Keratinocyte (primary cell): ENCODE results near the gene MYO10. TPM values are rescaled to one million over a fixed set of nuclear protein-coding genes. Genes with fewer than 3 reads are reported as not detected.

Experiments used
- DNase-seq: peaks from one replicate; pipeline ENCODE4 v3.0.0-alpha.2; 2011; ENCODE audit warnings: low read depth, missing footprints, low spot score
- FAIRE-seq: peaks from 2 replicates; lab custom pipeline; 2011; peaks lifted over from hg19 to GRCh38; lab: Jason Lieb, UNC
- H2AFZ ChIP-seq: 2 replicates; pipeline ENCODE4 v1.6.0; 2012; ENCODE audit warnings: low read length, control low read depth, inconsistent platforms; ENCODE audit not compliant: control insufficient read depth
- H3K27ac ChIP-seq: 2 replicates; pipeline ENCODE4 v1.5.1; 2011; ENCODE audit warnings: low read length; ENCODE audit not compliant: control insufficient read depth, insufficient read depth
- H3K27me3 ChIP-seq: 3 replicates; pipeline ENCODE4 v1.6.0; 2011; ENCODE audit warnings: low read length; ENCODE audit not compliant: control insufficient read depth, insufficient read depth; ENCODE audit errors: extremely low read depth
- H3K36me3 ChIP-seq, 2 experiments: 2 replicates in 1 of 2; 3 replicates in 1 of 2; pipeline ENCODE4 v1.5.1; 2011; ENCODE audit warnings: low read length in 2 of 2, mild to moderate bottlenecking in 1 of 2; ENCODE audit not compliant: control insufficient read depth in 2 of 2, insufficient read depth in 2 of 2; ENCODE audit errors: extremely low read depth in 1 of 2
- H3K4me1 ChIP-seq: 3 replicates; pipeline ENCODE4 v1.5.1; 2011; ENCODE audit warnings: low read length; ENCODE audit not compliant: control insufficient read depth, insufficient read depth; ENCODE audit errors: extremely low read depth
- H3K4me2 ChIP-seq: 3 replicates; pipeline ENCODE4 v1.6.0; 2011; ENCODE audit warnings: low read depth, low read length; ENCODE audit not compliant: control insufficient read depth, insufficient read depth; ENCODE audit errors: extremely low read depth
- H3K4me3 ChIP-seq, 3 experiments: fragments of 200-600 bp in 1 of 3; sonication (generic) in 1 of 3; 2 replicates in 2 of 3; 3 replicates in 1 of 3; pipeline ENCODE4 v1.5.1; 2011 to 2016; ENCODE audit warnings: low read length in 3 of 3, mild to moderate bottlenecking in 3 of 3, control low read depth in 2 of 3, inconsistent platforms in 1 of 3, low read depth in 1 of 3, mixed read lengths in 1 of 3, mixed run types in 1 of 3, moderate library complexity in 1 of 3; ENCODE audit not compliant: control insufficient read depth in 2 of 3, insufficient read depth in 2 of 3; ENCODE audit errors: extremely low read depth in 1 of 3
- H3K79me2 ChIP-seq: 2 replicates; pipeline ENCODE4 v1.6.0; 2012; ENCODE audit warnings: low read length; ENCODE audit not compliant: control insufficient read depth, insufficient read depth
- H3K9ac ChIP-seq: 3 replicates; pipeline ENCODE4 v1.6.0; 2011; ENCODE audit warnings: low read length; ENCODE audit not compliant: control insufficient read depth, insufficient read depth; ENCODE audit errors: extremely low read depth
- H3K9me1 ChIP-seq: 3 replicates; pipeline ENCODE4 v1.6.0; 2011; ENCODE audit warnings: low read length; ENCODE audit not compliant: control insufficient read depth, insufficient read depth; ENCODE audit errors: extremely low read depth
- H3K9me3 ChIP-seq: 2 replicates; pipeline ENCODE4 v1.5.1; 2012; ENCODE audit warnings: low read depth, low read length; ENCODE audit not compliant: control insufficient read depth
- H4K20me1 ChIP-seq: 3 replicates; pipeline ENCODE4 v1.6.0; 2011; ENCODE audit warnings: low read length; ENCODE audit not compliant: control insufficient read depth, insufficient read depth; ENCODE audit errors: extremely low read depth
- CTCF ChIP-seq, 3 experiments: IDR thresholded peaks in 1 of 3; conservative IDR thresholded peaks in 1 of 3; optimal IDR thresholded peaks in 1 of 3; 2 replicates in 2 of 3; 3 replicates in 1 of 3; pipeline versions ENCODE3 to v1.5.1; 2011; ENCODE audit warnings: low read length in 3 of 3, mild to moderate bottlenecking in 3 of 3, moderate library complexity in 2 of 3, control low read depth in 1 of 3, inconsistent platforms in 1 of 3; ENCODE audit not compliant: insufficient read depth in 2 of 3; ENCODE audit errors: extremely low read depth in 1 of 3
- EZH2 ChIP-seq: IDR thresholded peaks from one replicate; pipeline ENCODE4 v1.6.1; 2012; ENCODE audit warnings: inconsistent platforms, mild to moderate bottlenecking, low read length, moderate library complexity
- dilution Hi-C: fragments of 300-500 bp; cut with MboI; formaldehyde crosslinking; loops from one replicate; pipeline ENCODE4 v1.7.0; 2020; ENCODE audit warnings: low sequenced_read_pairs; ENCODE audit not compliant: extremely low pct_ligation_motif_present
- polyA plus RNA-seq, 5 experiments: library from polyadenylated mRNA; depleted of rRNA in 3 of 5; stranded (reverse) in 3 of 5; stranded (forward) in 1 of 5; unstranded in 1 of 5; fragments of >200 nt; gene quantifications; 1 replicate in 1 of 5; 2 replicates in 3 of 5; 3 replicates in 1 of 5; pipeline versions ENCODE4 v1.2.1 to v1.2.3, GENCODE V29; 2011 to 2012; ENCODE audit warnings: missing spikeins in 2 of 5, low read depth in 1 of 5, low replicate concordance in 1 of 5

MYO10 gene
- polyA plus RNA-seq, 1 donor (not counting 4 experiments of a cell fraction or from before 2014, with no cell fraction given), result 22.0 TPM

GRCh38 chr5:16849775-16850174 lies 86.3 kb downstream of the MYO10 start:
- H3K9ac ChIP-seq, result no peak overlapping the region
- DNase-seq, result no peak
- H3K4me1 ChIP-seq, result no peaks in the 10 kb centered on the region
- H3K36me3 ChIP-seq, result peaks cover 1 to 3% of the 10 kb centered on the region in 2 experiments
- TF ChIP-seq CTCF (optimal IDR thresholded peaks at IDR 0.05 in 1 of 3, IDR thresholded peaks at IDR 0.05 in 1 of 3, conservative IDR thresholded peaks at IDR 0.05 in 1 of 3; ENCODE audit: extremely low read depth in 1 of 3, insufficient read depth in 2 of 3, low read length in 3 of 3) (no peak), EZH2 (no peak)
- H3K27ac ChIP-seq, result no peak overlapping the region
- H3K79me2 ChIP-seq, result peaks cover 84% of the 10 kb centered on the region
- H4K20me1 ChIP-seq, result peaks cover 10% of the 10 kb centered on the region
- no peak for FAIRE-seq
- no peak overlapping the region for H3K4me3 ChIP-seq
- H3K4me2 ChIP-seq, result no peak overlapping the region
- no peak overlapping the region for H2AFZ ChIP-seq
- no peaks in the 10 kb centered on the region for H3K9me1 ChIP-seq
- dilution Hi-C loops, result no loop called here
- no peaks in the 10 kb centered on the region for H3K27me3 ChIP-seq
- no peaks in the 10 kb centered on the region for H3K9me3 ChIP-seq

DNA sequence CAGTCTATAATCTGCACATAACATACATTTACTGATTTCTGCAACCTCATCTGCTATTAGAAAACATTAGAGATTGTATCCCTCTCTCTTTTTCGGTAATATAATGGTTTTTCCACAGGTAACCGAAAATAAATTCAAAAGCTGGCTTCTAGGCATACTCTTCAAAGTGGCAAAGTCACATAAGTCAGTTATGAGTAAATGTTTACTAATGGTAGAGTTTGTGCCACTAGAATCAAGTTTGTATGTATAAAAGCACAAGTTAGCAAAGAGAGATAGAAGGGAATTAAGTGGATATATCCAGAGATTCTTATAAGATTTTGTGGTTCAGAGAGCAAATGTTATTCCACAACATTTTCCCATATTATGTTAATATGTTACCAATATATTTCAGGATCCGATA lies 86.9 kb downstream of the MYO10 start:
- H3K9me1 ChIP-seq, result no peaks in the 10 kb centered on the region
- DNase-seq (no peak), FAIRE-seq (no peak)
- no peak overlapping the region for H3K27ac ChIP-seq
- H3K9me3 ChIP-seq, result no peaks in the 10 kb centered on the region
- H3K27me3 ChIP-seq, result no peaks in the 10 kb centered on the region
- no peak overlapping the region for H2AFZ ChIP-seq
- H4K20me1 ChIP-seq, result peaks cover 10% of the 10 kb centered on the region
- H3K36me3 ChIP-seq, result peaks cover 1 to 3% of the 10 kb centered on the region in 2 experiments
- no peak for TF ChIP-seq CTCF (optimal IDR thresholded peaks at IDR 0.05 in 1 of 3, IDR thresholded peaks at IDR 0.05 in 1 of 3, conservative IDR thresholded peaks at IDR 0.05 in 1 of 3; ENCODE audit: extremely low read depth in 1 of 3, insufficient read depth in 2 of 3, low read length in 3 of 3)
- no peak for TF ChIP-seq EZH2
- H3K4me2 ChIP-seq, result no peak overlapping the region
- H3K4me3 ChIP-seq, result no peak overlapping the region
- H3K79me2 ChIP-seq, result peaks cover 85% of the 10 kb centered on the region
- H3K4me1 ChIP-seq, result no peaks in the 10 kb centered on the region
- dilution Hi-C loops, result no loop called here
- H3K9ac ChIP-seq, result no peak overlapping the region
